ENCODE results near the gene NCMAP. TPM values are rescaled to one million over a fixed set of nuclear protein-coding genes. Genes with fewer than 3 reads are reported as not detected.

Gene NCMAP
- total and polyA plus RNA-seq, 7 donors, result 0.51 to 1.8 (median 0.60) TPM; not detected in 4

DNA sequence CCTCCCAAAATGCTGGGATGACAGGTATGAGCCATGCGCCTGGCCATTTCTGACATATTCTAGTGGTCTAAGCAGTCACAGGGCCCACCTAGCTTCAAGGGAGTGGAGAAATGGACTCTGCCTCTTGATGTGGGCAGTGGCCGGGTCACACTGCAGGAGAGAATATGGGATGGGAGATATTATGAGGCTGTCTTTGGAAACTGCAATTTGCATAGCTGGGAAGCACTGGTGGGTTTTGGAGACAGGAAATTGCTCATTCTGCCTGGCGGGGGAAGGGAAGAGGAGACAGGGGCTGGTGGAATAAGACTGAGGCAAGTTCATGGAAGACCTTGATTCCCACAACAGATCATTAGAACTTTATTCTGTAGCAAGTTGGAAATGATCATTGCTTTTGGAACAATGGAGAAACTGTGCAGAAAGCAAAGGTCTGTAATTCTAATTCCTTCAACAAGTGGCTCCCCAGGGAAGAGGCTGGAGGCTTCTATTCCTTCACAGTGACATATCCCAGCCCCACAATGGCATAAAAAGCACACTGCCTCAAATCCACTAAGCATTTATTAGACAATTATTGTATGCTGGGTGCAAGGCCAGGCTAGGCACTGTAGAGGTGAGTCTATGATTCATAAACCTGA is 10.5 kb downstream of the NCMAP start:
- Histone ChIP-seq H3K9me3 (no peaks in the 10 kb centered on the region), H3K36me3 (no peaks in the 10 kb centered on the region), H3K27ac (no peak overlapping the region), H3K27me3 (no peaks in the 10 kb centered on the region), H3K4me3 (no peak overlapping the region), H3K4me1 (peaks cover 0 to 4% (median 0%) of the 10 kb centered on the region in 4 donors)
- TF ChIP-seq POLR2AphosphoS5 (IDR thresholded peaks at IDR 0.05) (no peak), POLR2A (IDR thresholded peaks at IDR 0.05) (no peak), EP300 (IDR thresholded peaks at IDR 0.05) (no peak)
- TF ChIP-seq, protein P1, sequence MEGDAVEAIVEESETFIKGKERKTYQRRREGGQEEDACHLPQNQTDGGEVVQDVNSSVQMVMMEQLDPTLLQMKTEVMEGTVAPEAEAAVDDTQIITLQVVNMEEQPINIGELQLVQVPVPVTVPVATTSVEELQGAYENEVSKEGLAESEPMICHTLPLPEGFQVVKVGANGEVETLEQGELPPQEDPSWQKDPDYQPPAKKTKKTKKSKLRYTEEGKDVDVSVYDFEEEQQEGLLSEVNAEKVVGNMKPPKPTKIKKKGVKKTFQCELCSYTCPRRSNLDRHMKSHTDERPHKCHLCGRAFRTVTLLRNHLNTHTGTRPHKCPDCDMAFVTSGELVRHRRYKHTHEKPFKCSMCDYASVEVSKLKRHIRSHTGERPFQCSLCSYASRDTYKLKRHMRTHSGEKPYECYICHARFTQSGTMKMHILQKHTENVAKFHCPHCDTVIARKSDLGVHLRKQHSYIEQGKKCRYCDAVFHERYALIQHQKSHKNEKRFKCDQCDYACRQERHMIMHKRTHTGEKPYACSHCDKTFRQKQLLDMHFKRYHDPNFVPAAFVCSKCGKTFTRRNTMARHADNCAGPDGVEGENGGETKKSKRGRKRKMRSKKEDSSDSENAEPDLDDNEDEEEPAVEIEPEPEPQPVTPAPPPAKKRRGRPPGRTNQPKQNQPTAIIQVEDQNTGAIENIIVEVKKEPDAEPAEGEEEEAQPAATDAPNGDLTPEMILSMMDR (IDR thresholded peaks at IDR 0.05), result no peak
- intact Hi-C loops (cut with DNase I), result no loop called here
- 88% methylated on average over 3 of the region's 3 CpGs for WGBS, 2 donors
- DNase-seq, result no peak

DNA sequence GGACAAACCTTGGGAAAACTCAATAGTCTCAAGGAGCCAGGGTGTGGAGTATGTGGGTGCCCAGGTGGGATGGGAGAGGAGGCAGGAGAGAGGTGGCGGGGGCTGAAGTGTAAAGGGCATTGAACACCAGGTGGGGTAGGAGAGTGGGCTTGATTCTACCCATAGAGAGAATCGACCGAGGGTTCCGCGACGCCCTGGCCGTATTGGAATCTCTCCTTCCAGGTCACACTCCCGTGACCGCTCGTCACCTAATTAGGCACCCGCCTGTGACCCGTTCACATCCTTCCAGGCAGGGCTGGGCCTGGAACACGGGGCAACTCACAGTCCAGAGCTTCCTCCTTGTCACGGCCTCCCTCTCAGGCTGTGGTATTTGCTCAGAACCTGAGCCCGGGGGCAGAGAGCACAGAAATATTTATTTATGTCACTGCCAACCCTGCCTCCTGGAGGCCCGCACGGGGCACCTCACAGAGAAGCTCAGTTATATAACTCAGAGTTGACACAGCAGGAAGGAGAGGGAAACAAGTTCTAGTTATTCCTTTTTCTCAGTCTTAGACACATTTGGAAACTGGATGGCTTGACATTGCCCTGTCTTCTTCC is 12.0 kb downstream of the NCMAP start:
- no peak overlapping the region for H3K27ac ChIP-seq

DNA sequence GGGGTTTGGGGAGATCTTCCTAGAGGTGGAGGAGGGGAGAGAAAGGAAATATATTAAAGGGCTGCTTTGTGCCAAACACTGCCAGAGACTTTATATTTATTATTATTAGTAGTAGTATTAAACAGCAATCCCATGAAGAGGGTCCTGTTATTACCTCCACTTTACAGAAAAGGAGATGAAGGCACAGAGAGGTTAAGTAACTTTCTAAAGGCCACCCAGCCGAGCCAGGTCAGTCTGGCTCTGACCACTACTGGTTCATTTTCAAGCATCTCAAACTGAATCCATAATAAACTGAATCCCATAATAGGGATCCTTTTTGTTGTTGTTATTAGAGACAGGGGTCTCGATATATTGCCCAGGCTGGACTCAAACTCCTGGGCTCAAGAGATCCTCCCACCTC is 12.6 kb downstream of the NCMAP start:
- Histone ChIP-seq H3K9me3 (no peaks in the 10 kb centered on the region), H3K27me3 (no peaks in the 10 kb centered on the region), H3K4me3 (no peak overlapping the region), H3K36me3 (no peaks in the 10 kb centered on the region), H3K27ac (no peak overlapping the region), H3K4me1 (peaks cover 0 to 4% (median 0%) of the 10 kb centered on the region in 4 donors)
- WGBS, 2 donors, result 82 to 86% methylated on average over 2 of the region's 2 CpGs
- TF ChIP-seq POLR2A (IDR thresholded peaks at IDR 0.05), result no peak
- no peak for TF ChIP-seq EP300 (IDR thresholded peaks at IDR 0.05)
- TF ChIP-seq, protein P1 (IDR thresholded peaks at IDR 0.05), result no peak
- no peak for TF ChIP-seq POLR2AphosphoS5 (IDR thresholded peaks at IDR 0.05)
- intact Hi-C loops (cut with DNase I), result no loop called here
- no peak for DNase-seq

More for the DNA sequence above, 12.0 kb downstream of the NCMAP start:
- intact Hi-C loops (cut with DNase I), result no loop called here
- H3K4me1 ChIP-seq, result peaks cover 0 to 4% (median 0%) of the 10 kb centered on the region in 4 donors
- TF ChIP-seq POLR2AphosphoS5 (IDR thresholded peaks at IDR 0.05), result no peak
- no peak for TF ChIP-seq POLR2A (IDR thresholded peaks at IDR 0.05)
- TF ChIP-seq, protein P1 (IDR thresholded peaks at IDR 0.05), result no peak
- no peak for TF ChIP-seq EP300 (IDR thresholded peaks at IDR 0.05)
- H3K27me3 ChIP-seq, result no peaks in the 10 kb centered on the region
- DNase-seq, result no peak
- no peaks in the 10 kb centered on the region for H3K9me3 ChIP-seq
- H3K36me3 ChIP-seq, result no peaks in the 10 kb centered on the region
- WGBS, 2 donors, result 15 to 42% methylated on average over 17 of the region's 17 CpGs
- H3K4me3 ChIP-seq, result no peak overlapping the region

DNA sequence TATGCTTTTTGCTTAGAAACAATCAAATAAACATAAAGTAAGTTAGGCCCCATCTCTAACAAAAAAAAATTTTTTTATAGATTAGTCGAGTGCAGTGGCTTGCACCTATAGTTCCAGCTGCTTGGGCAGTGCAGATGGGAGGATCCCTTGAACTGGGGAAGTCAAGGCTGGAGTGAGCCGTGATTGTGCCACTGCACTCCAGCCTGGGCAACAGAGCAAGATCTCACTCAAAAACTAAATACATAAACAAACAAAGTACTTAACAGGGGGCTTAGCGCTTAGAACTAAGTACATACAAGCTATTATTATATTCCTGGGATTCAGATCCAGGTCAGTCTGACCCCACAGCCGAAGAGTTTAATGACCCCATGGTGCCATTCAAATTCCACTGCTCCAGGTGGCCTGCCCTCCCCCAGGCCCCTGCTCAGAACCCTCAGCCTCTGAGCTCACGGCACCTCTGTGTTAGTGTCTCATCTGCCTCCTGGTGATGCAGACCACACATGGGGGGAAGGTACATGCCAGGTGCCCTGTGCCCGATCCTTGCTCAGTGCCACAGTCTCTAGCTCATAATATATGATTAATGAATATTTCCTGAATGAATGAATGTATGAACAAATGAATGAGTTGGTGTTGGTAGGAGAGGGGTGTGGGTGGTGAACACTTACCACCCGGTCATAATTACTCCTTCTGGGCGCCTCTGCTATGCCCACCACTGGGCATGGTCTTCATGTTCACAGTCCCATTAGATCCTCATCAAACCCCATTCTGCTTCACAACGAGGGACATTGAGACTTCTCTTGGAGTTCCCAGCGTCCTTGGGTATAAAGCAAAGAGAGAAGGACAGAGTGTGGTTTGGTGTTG is 14.6 kb downstream of the NCMAP start:
- Histone ChIP-seq H3K36me3 (no peaks in the 10 kb centered on the region), H3K4me3 (no peak overlapping the region), H3K9me3 (no peaks in the 10 kb centered on the region), H3K4me1 (peaks cover 0 to 4% (median 0%) of the 10 kb centered on the region in 4 donors), H3K27ac (no peak overlapping the region), H3K27me3 (no peaks in the 10 kb centered on the region)
- intact Hi-C loops (cut with DNase I), result no loop called here
- 77 to 85% methylated on average over 10 of the region's 10 CpGs for WGBS, 2 donors
- TF ChIP-seq EP300 (IDR thresholded peaks at IDR 0.05) (no peak), POLR2A (IDR thresholded peaks at IDR 0.05) (no peak)
- DNase-seq, result no peak

DNA sequence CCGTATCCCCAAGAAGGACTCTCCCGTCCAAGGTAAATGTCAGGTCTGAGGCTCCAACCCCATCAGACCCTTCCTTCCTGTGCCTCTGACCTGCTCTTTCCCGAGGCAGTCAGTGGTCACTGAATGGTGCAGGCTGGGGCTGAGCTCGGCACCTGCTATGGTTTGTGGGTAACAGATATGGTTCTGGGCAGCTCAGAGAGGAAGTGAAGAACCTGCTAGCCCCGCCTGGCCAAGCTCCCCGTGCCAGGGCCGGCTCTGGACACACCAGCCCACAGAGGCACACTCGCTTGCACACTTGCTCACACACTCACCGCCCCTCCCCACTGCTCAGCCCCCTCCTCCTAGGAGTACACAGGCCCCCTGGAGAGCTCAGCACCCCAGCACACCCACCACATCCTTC is 16.4 kb downstream of the NCMAP start:
- intact Hi-C loops (cut with DNase I), result no loop called here
- whole genome bisulfite sequencing, 2 donors, result 59 to 75% methylated on average over 9 of the region's 9 CpGs
- H3K4me1 ChIP-seq, result peaks cover 0 to 4% (median 0%) of the 10 kb centered on the region in 4 donors
- TF ChIP-seq, protein P1 (IDR thresholded peaks at IDR 0.05), result no peak
- TF ChIP-seq POLR2A (IDR thresholded peaks at IDR 0.05) (no peak), EP300 (IDR thresholded peaks at IDR 0.05) (no peak), POLR2AphosphoS5 (IDR thresholded peaks at IDR 0.05) (no peak)
- DNase-seq, result no peak
- no peak overlapping the region for H3K27ac ChIP-seq
- H3K27me3 ChIP-seq, result no peaks in the 10 kb centered on the region
- no peaks in the 10 kb centered on the region for H3K9me3 ChIP-seq
- H3K4me3 ChIP-seq, result no peak overlapping the region
- no peaks in the 10 kb centered on the region for H3K36me3 ChIP-seq

Measured in sigmoid colon (tissue), 7 donors.